Neural cell (in vitro differentiated cells): ENCODE results near the gene CEACAM6.

Source experiments
- CTCF ChIP-seq: fragments of 450-650 bp; IDR thresholded peaks from 2 replicates; pipeline ENCODE4 v1.5.1; 2014; ENCODE audit warnings: antibody characterized with exemption, mild to moderate bottlenecking, moderate library complexity; ENCODE audit not compliant: poor library complexity, severe bottlenecking
- EP300 ChIP-seq: fragments of 450-650 bp; conservative IDR thresholded peaks from 2 replicates; pipeline ENCODE4 v1.6.1; 2014; ENCODE audit warnings: antibody characterized with exemption, mild to moderate bottlenecking, moderate library complexity; ENCODE audit not compliant: poor library complexity, severe bottlenecking
- EZH2 ChIP-seq: fragments of 200-600, 300-800 bp; shearing (Covaris generic), sonication (generic); IDR thresholded peaks from 2 replicates; pipeline ENCODE4 v1.6.1; 2014; ENCODE audit warnings: antibody characterized with exemption, low read length, borderline replicate concordance, mild to moderate bottlenecking; ENCODE audit not compliant: insufficient read depth, poor library complexity, severe bottlenecking
- RAD21 ChIP-seq: fragments of 450-650 bp; conservative IDR thresholded peaks from 2 replicates; pipeline ENCODE4 v1.6.1; 2014; ENCODE audit warnings: antibody characterized with exemption, mild to moderate bottlenecking, moderate library complexity
- REST ChIP-seq: IDR thresholded peaks from 2 replicates; pipeline ENCODE4 v1.6.1; 2012; ENCODE audit warnings: borderline replicate concordance
- SMC3 ChIP-seq: fragments of 450-650 bp; conservative IDR thresholded peaks from 2 replicates; pipeline ENCODE4 v1.6.1; 2014; ENCODE audit warnings: antibody characterized with exemption, mild to moderate bottlenecking, moderate library complexity; ENCODE audit not compliant: poor library complexity
- TAF1 ChIP-seq: IDR thresholded peaks from 2 replicates; pipeline ENCODE4 v1.6.1; 2012; ENCODE audit warnings: low read depth

- TF ChIP-seq CTCF (peak; percentile 16), REST (no peak), SMC3 (no peak), TAF1 (no peak), EP300 (no peak), EZH2 (no peak), RAD21 (no peak)
Measured at GRCh38 chr19:41792513-41793413, 37.4 kb downstream of the CEACAM6 start.
